Uterus (tissue), 4 donors: Measurements from ENCODE around the gene SHC2. TPM values are rescaled to one million over a fixed set of nuclear protein-coding genes. Genes with fewer than 3 reads are reported as not detected.

Experiments used
- DNase-seq, 2 donors: peaks; one replicate each; pipeline ENCODE4 v3.0.0-alpha.2; 2019 to 2020
- H3K27ac ChIP-seq, 2 donors: fragments of 200-600 bp; sonication (generic); 1 replicate in 1 of 2; 2 replicates in 1 of 2; pipeline ENCODE4 v1.5.1; 2016 to 2018
- H3K27me3 ChIP-seq, 2 donors: fragments of 200-600 bp; sonication (generic); one replicate each; pipeline ENCODE4 v1.5.1; 2018 to 2019; ENCODE audit warnings: control low read depth in 1 of 2
- H3K36me3 ChIP-seq, 2 donors: fragments of 200-600 bp; sonication (generic); one replicate each; pipeline ENCODE4 v1.5.1; 2019; ENCODE audit warnings: control low read depth in 1 of 2
- H3K4me1 ChIP-seq, 2 donors: fragments of 200-600 bp; sonication (generic); one replicate each; pipeline ENCODE4 v1.5.1; 2018 to 2019; ENCODE audit warnings: control low read depth in 1 of 2
- H3K4me3 ChIP-seq, 2 donors: fragments of 200-600 bp; sonication (generic); 1 replicate in 1 of 2; 2 replicates in 1 of 2; pipeline ENCODE4 v1.5.1; 2018 to 2019; ENCODE audit warnings: mild to moderate bottlenecking in 1 of 2
- H3K9me3 ChIP-seq, 2 donors: fragments of 200-600 bp; sonication (generic); one replicate each; pipeline ENCODE4 v1.5.1; 2019; ENCODE audit warnings: control low read depth in 1 of 2
- CTCF ChIP-seq, 4 experiments: fragments of 200-600 bp in 2 of 4; fragments of 450-650 bp in 2 of 4; sonication (generic) in 2 of 4; IDR thresholded peaks; one replicate each; pipeline ENCODE4 v1.5.1; 2016 to 2019; ENCODE audit warnings: antibody characterized with exemption in 4 of 4, mild to moderate bottlenecking in 2 of 4, moderate library complexity in 1 of 4
- POLR2A ChIP-seq, 2 donors: fragments of 450-650 bp; IDR thresholded peaks; one replicate each; pipeline ENCODE4 v1.6.1; 2016; ENCODE audit warnings: antibody characterized with exemption in 2 of 2, mild to moderate bottlenecking in 1 of 2, moderate library complexity in 1 of 2
- intact Hi-C: fragments of 100-400 bp; cut with DNase I; formaldehyde crosslinking; loops from one replicate; pipeline ENCODE4 v1.15.1; 2023; ENCODE audit warnings: low total_unique reads
- total RNA-seq, 4 donors: library from RNA; depleted of rRNA in 3 of 4; stranded (reverse); fragments of >200 nt in 3 of 4; gene quantifications; one replicate each; pipeline versions ENCODE4 v1.1.0 to v1.2.4, GENCODE V29; 2014 to 2023
- donor health status: DM: yes; HTN: yes; CAD: no.

The SHC2 gene
- total RNA-seq, 4 donors from 2014 or later = 2.9 to 43.6 (median 8.4) TPM

- no peak overlapping the region for H3K27ac ChIP-seq
- H3K9me3 ChIP-seq = no peaks in the 10 kb centered on the region
- intact Hi-C loops = no loop called here
- DNase-seq = no peak
- H3K4me3 ChIP-seq = no peak overlapping the region
- no peak for TF ChIP-seq POLR2A (IDR thresholded peaks at IDR 0.05)
- no peak for TF ChIP-seq CTCF (IDR thresholded peaks at IDR 0.05)
- H3K36me3 ChIP-seq = no peaks in the 10 kb centered on the region
- no peaks in the 10 kb centered on the region for H3K4me1 ChIP-seq
- H3K27me3 ChIP-seq = peaks cover 12 to 25% of the 10 kb centered on the region in 2 donors
Measured at GRCh38 chr19:497491-497868, 36.6 kb upstream of the SHC2 start.

- Histone ChIP-seq H3K4me1 (no peaks in the 10 kb centered on the region), H3K36me3 (no peaks in the 10 kb centered on the region), H3K4me3 (no peak overlapping the region), H3K27ac (no peak overlapping the region), H3K9me3 (no peaks in the 10 kb centered on the region), H3K27me3 (peaks cover 12 to 25% of the 10 kb centered on the region in 2 donors)
- no peak for DNase-seq
- intact Hi-C loops = no loop called here
- TF ChIP-seq CTCF (IDR thresholded peaks at IDR 0.05) (no peak), POLR2A (IDR thresholded peaks at IDR 0.05) (no peak)
Measured at GRCh38 chr19:496986-497385, 36.2 kb upstream of the SHC2 start.

- no peak within 1 kb of the TSS for H3K4me3 ChIP-seq
Measured at GRCh38 chr19:496112-496665, 35.4 kb upstream of the SHC2 start, which contains the start of gene MADCAM1. Gene MADCAM1 (plus strand): TSS chr19:496486. CDS start chr19:496500, 14 bp downstream.

GRCh38 chr19:495402-496111 lies 34.7 kb upstream of the SHC2 start:
- Histone ChIP-seq H3K4me3 (no peak overlapping the region), H3K9me3 (no peaks in the 10 kb centered on the region), H3K27me3 (peaks cover 12 to 25% of the 10 kb centered on the region in 2 donors), H3K36me3 (no peaks in the 10 kb centered on the region), H3K4me1 (no peaks in the 10 kb centered on the region), H3K27ac (no peak overlapping the region)
- intact Hi-C loops = no loop called here
- no peak for DNase-seq
- TF ChIP-seq CTCF (IDR thresholded peaks at IDR 0.05) (peak in 3 of 4 experiments; percentile 40 to 47 (median 44)), POLR2A (IDR thresholded peaks at IDR 0.05) (no peak)

More at GRCh38 chr19:496112-496665, 35.4 kb upstream of the SHC2 start, which contains the start of gene MADCAM1:
- intact Hi-C loops = no loop called here
- Histone ChIP-seq H3K27ac (no peak within 1 kb of the TSS), H3K36me3 (no peaks in the 10 kb centered on the region), H3K9me3 (no peaks in the 10 kb centered on the region), H3K4me1 (no peaks in the 10 kb centered on the region), H3K27me3 (peaks cover 12 to 25% of the 10 kb centered on the region in 2 donors)
- TF ChIP-seq POLR2A (IDR thresholded peaks at IDR 0.05) (no peak), CTCF (IDR thresholded peaks at IDR 0.05) (no peak)
- DNase-seq = no peak

- no peak for DNase-seq
- H3K36me3 ChIP-seq = no peaks in the 10 kb centered on the region
- peaks cover 12 to 25% of the 10 kb centered on the region in 2 donors for H3K27me3 ChIP-seq
- TF ChIP-seq POLR2A (IDR thresholded peaks at IDR 0.05) (no peak), CTCF (IDR thresholded peaks at IDR 0.05) (no peak)
- no peaks in the 10 kb centered on the region for H3K4me1 ChIP-seq
- H3K27ac ChIP-seq = no peak overlapping the region
- intact Hi-C loops = no loop called here
- H3K9me3 ChIP-seq = no peaks in the 10 kb centered on the region
- no peak overlapping the region for H3K4me3 ChIP-seq
Measured at GRCh38 chr19:495081-495401, 34.2 kb upstream of the SHC2 start.
